OCI-LY1 (cell line): ENCODE data around the gene SEMA3B.

Experiments
- H2AFZ ChIP-seq: fragments of 200-600 bp; sonication (generic), shearing (Covaris generic); 2 replicates; pipeline ENCODE4 v1.6.0; 2014; ENCODE audit warnings: antibody characterized with exemption, mild to moderate bottlenecking, low read length
- H3F3A ChIP-seq: fragments of 200-600 bp; sonication (generic), shearing (Covaris generic); 2 replicates; pipeline ENCODE4 v1.6.0; 2014; ENCODE audit warnings: mild to moderate bottlenecking, antibody characterized with exemption, low read length, moderate library complexity; ENCODE audit not compliant: insufficient read depth
- H3K27ac ChIP-seq: fragments of 200-600 bp; sonication (generic); 2 replicates; pipeline ENCODE4 v1.5.1; 2014; ENCODE audit warnings: low read length, mixed run types, mild to moderate bottlenecking, low read depth; ENCODE audit not compliant: poor library complexity, severe bottlenecking
- H3K27me3 ChIP-seq: fragments of 200-600 bp; sonication (generic); 2 replicates; pipeline ENCODE4 v1.6.0; 2014; ENCODE audit warnings: antibody characterized with exemption, mild to moderate bottlenecking, low read length, moderate library complexity; ENCODE audit not compliant: insufficient read depth
- H3K36me3 ChIP-seq: fragments of 200-600 bp; sonication (generic); 2 replicates; pipeline ENCODE4 v1.6.1; 2014; ENCODE audit warnings: mild to moderate bottlenecking, antibody characterized with exemption, low read length, moderate library complexity, mixed read lengths; ENCODE audit not compliant: insufficient read depth
- H3K4me1 ChIP-seq: fragments of 200-600 bp; sonication (generic); 2 replicates; pipeline ENCODE4 v1.5.1; 2014; ENCODE audit warnings: mild to moderate bottlenecking, low read length, moderate library complexity; ENCODE audit not compliant: insufficient read depth, severe bottlenecking
- H3K4me2 ChIP-seq: fragments of 200-600 bp; sonication (generic), shearing (Covaris generic); 2 replicates; pipeline ENCODE4 v1.6.1; 2014; ENCODE audit warnings: low read length
- H3K4me3 ChIP-seq: fragments of 200-600 bp; sonication (generic); 2 replicates; pipeline ENCODE4 v1.5.1; 2014; ENCODE audit warnings: low read length, low read depth, mild to moderate bottlenecking, mixed read lengths; ENCODE audit not compliant: poor library complexity, severe bottlenecking
- H3K79me2 ChIP-seq: fragments of 200-600 bp; shearing (Covaris generic); 2 replicates; pipeline ENCODE4 v1.6.1; 2016; ENCODE audit warnings: mixed run types, low read length, mixed read lengths; ENCODE audit not compliant: insufficient read depth
- H3K9ac ChIP-seq: fragments of 200-600 bp; sonication (generic), shearing (Covaris generic); 2 replicates; pipeline ENCODE4 v1.6.1; 2014; ENCODE audit warnings: mild to moderate bottlenecking, low read length, mixed read lengths
- H3K9me2 ChIP-seq: fragments of 200-600 bp; sonication (generic), shearing (Covaris generic); 2 replicates; pipeline ENCODE4 v1.6.1; 2014; ENCODE audit warnings: low read depth, mild to moderate bottlenecking, low read length, mixed read lengths
- H3K9me3 ChIP-seq: fragments of 200-600 bp; shearing (Covaris generic); 2 replicates; pipeline ENCODE4 v1.6.1; 2014; ENCODE audit warnings: low read length, mixed read lengths
- H4K20me1 ChIP-seq: fragments of 200-600 bp; sonication (generic), shearing (Covaris generic); 2 replicates; pipeline ENCODE4 v1.6.0; 2016; ENCODE audit warnings: mild to moderate bottlenecking, low read length; ENCODE audit not compliant: insufficient read depth
- CTCF ChIP-seq: fragments of 200-600 bp; sonication (generic), shearing (Covaris generic); IDR thresholded peaks from 2 replicates; pipeline ENCODE4 v1.5.1; 2017; ENCODE audit warnings: mild to moderate bottlenecking, antibody characterized with exemption, low read length, moderate library complexity, mixed read lengths
- EZH2 ChIP-seq: fragments of 200-600 bp; sonication (generic), shearing (Covaris generic); IDR thresholded peaks from 2 replicates; pipeline ENCODE4 v1.8.0; 2017; ENCODE audit warnings: borderline replicate concordance, mixed run types, mild to moderate bottlenecking, antibody characterized with exemption, low read length, moderate library complexity, mixed read lengths

Gene SEMA3B

GRCh38 chr3:50293079-50293801 lies 24.3 kb downstream of the SEMA3B start:
- H4K20me1 ChIP-seq, result no peaks in the 10 kb centered on the region
- H3K9me2 ChIP-seq, result no peaks in the 10 kb centered on the region
- no peaks in the 10 kb centered on the region for H3K27me3 ChIP-seq
- TF ChIP-seq EZH2 (no peak), CTCF (no peak)
- no peak overlapping the region for H2AFZ ChIP-seq
- H3K36me3 ChIP-seq, result peaks cover 25% of the 10 kb centered on the region
- no peaks in the 10 kb centered on the region for H3F3A ChIP-seq
- H3K27ac ChIP-seq, result peak overlapping the region; percentile 50
- H3K9me3 ChIP-seq, result no peaks in the 10 kb centered on the region
- peak overlapping the region; percentile 81 for H3K9ac ChIP-seq
- H3K4me2 ChIP-seq, result peak overlapping the region; percentile 83
- peaks cover 10% of the 10 kb centered on the region for H3K79me2 ChIP-seq
- peaks cover 22% of the 10 kb centered on the region for H3K4me1 ChIP-seq
- H3K4me3 ChIP-seq, result peak overlapping the region; percentile 99

GRCh38 chr3:50294089-50294488 lies 25.1 kb downstream of the SEMA3B start:
- Histone ChIP-seq H3F3A (no peaks in the 10 kb centered on the region), H3K79me2 (peaks cover 10% of the 10 kb centered on the region), H2AFZ (no peak overlapping the region), H4K20me1 (no peaks in the 10 kb centered on the region), H3K36me3 (peaks cover 17% of the 10 kb centered on the region), H3K27ac (no peak overlapping the region), H3K27me3 (no peaks in the 10 kb centered on the region), H3K4me2 (no peak overlapping the region), H3K9ac (no peak overlapping the region), H3K9me2 (no peaks in the 10 kb centered on the region), H3K4me1 (peaks cover 28% of the 10 kb centered on the region), H3K9me3 (no peaks in the 10 kb centered on the region), H3K4me3 (no peak overlapping the region)
- TF ChIP-seq CTCF (no peak), EZH2 (no peak)

- Histone ChIP-seq H3K36me3 (peaks cover 10% of the 10 kb centered on the region), H3K27ac (no peak overlapping the region), H3K9me2 (no peaks in the 10 kb centered on the region), H3K9ac (no peak overlapping the region), H3K4me2 (no peak overlapping the region), H3K4me3 (no peak overlapping the region), H2AFZ (no peak overlapping the region), H3K79me2 (peaks cover 10% of the 10 kb centered on the region), H3K4me1 (peaks cover 29% of the 10 kb centered on the region), H3F3A (no peaks in the 10 kb centered on the region), H3K9me3 (no peaks in the 10 kb centered on the region), H3K27me3 (no peaks in the 10 kb centered on the region), H4K20me1 (no peaks in the 10 kb centered on the region)
- no peak for TF ChIP-seq CTCF
- TF ChIP-seq EZH2, result no peak
These were observed 25.8 kb downstream of the SEMA3B start for GRCh38 chr3:50294492-50295403.
